Osteoblast (primary cell): Measurements from ENCODE around the gene SMPD3. TPM values are rescaled to one million over a fixed set of nuclear protein-coding genes. Genes with fewer than 3 reads are reported as not detected.

ENCODE experiments used
- DNase-seq: peaks from one replicate; pipeline ENCODE4 v3.0.0; 2011; ENCODE audit warnings: low spot score, mixed read lengths; ENCODE audit not compliant: insufficient read length; ENCODE audit errors: missing footprints
- H2AFZ ChIP-seq: 2 replicates; pipeline ENCODE4 v1.6.0; 2011; ENCODE audit warnings: mild to moderate bottlenecking, low read length
- H3K27ac ChIP-seq: 2 replicates; pipeline ENCODE4 v1.5.1; 2011; ENCODE audit warnings: mild to moderate bottlenecking, low read depth, low read length, moderate library complexity
- H3K27me3 ChIP-seq: 2 replicates; pipeline ENCODE4 v1.6.0; 2012; ENCODE audit warnings: mild to moderate bottlenecking, control low read depth, inconsistent platforms, low read length, moderate library complexity; ENCODE audit not compliant: insufficient read depth
- H3K36me3 ChIP-seq: 2 replicates; pipeline ENCODE4 v1.5.1; 2011; ENCODE audit warnings: mild to moderate bottlenecking, low read length, control low read depth, moderate library complexity; ENCODE audit not compliant: insufficient read depth
- H3K4me1 ChIP-seq: 2 replicates; pipeline ENCODE4 v1.5.1; 2011; ENCODE audit warnings: mild to moderate bottlenecking, low read length, control low read depth, moderate library complexity; ENCODE audit not compliant: insufficient read depth
- H3K4me2 ChIP-seq: 2 replicates; pipeline ENCODE4 v1.6.0; 2011; ENCODE audit warnings: mild to moderate bottlenecking, low read length; ENCODE audit not compliant: insufficient read depth
- H3K4me3 ChIP-seq: fragments of 200-600 bp; sonication (generic); 3 replicates; pipeline ENCODE4 v1.5.1; 2012; ENCODE audit warnings: mild to moderate bottlenecking, low read length, inconsistent platforms; ENCODE audit not compliant: insufficient read depth
- H3K79me2 ChIP-seq: 2 replicates; pipeline ENCODE4 v1.6.0; 2012; ENCODE audit warnings: mild to moderate bottlenecking, low read length, control low read depth, inconsistent platforms; ENCODE audit not compliant: insufficient read depth
- H3K9me3 ChIP-seq: 2 replicates; pipeline ENCODE4 v1.5.1; 2011; ENCODE audit warnings: low read depth, low read length, control low read depth
- H4K20me1 ChIP-seq: 2 replicates; pipeline ENCODE4 v1.6.0; 2012; ENCODE audit warnings: mild to moderate bottlenecking, low read length, control low read depth; ENCODE audit not compliant: insufficient read depth
- CTCF ChIP-seq: IDR thresholded peaks from 2 replicates; pipeline ENCODE4 v1.5.1; 2011; ENCODE audit warnings: mild to moderate bottlenecking, low read depth, low read length, moderate library complexity; ENCODE audit errors: extremely low read depth
- total RNA-seq: library from RNA; depleted of rRNA; stranded (reverse); fragments of >200 nt; gene quantifications from 2 replicates; pipeline ENCODE4 v1.2.3, GENCODE V29; 2012

SMPD3 gene
- total RNA-seq, 1 donor: 0.72 TPM

GRCh38 chr16:68427649-68428303 is 20.5 kb downstream of the SMPD3 start:
- H3K27me3 ChIP-seq: peaks cover 36% of the 10 kb centered on the region
- no peaks in the 10 kb centered on the region for H3K79me2 ChIP-seq
- H4K20me1 ChIP-seq: no peaks in the 10 kb centered on the region

GRCh38 chr16:68426347-68426652 is 22.0 kb downstream of the SMPD3 start:
- no peak overlapping the region for H3K4me2 ChIP-seq
- H3K4me3 ChIP-seq: no peak overlapping the region
- no peak for TF ChIP-seq CTCF
- peaks cover 32% of the 10 kb centered on the region for H3K27me3 ChIP-seq
- H3K79me2 ChIP-seq: no peaks in the 10 kb centered on the region
- no peak for DNase-seq
- no peaks in the 10 kb centered on the region for H4K20me1 ChIP-seq
- no peak overlapping the region for H3K27ac ChIP-seq
- H3K4me1 ChIP-seq: peaks cover 3% of the 10 kb centered on the region
- no peaks in the 10 kb centered on the region for H3K36me3 ChIP-seq
- H3K9me3 ChIP-seq: no peaks in the 10 kb centered on the region
- H2AFZ ChIP-seq: no peak overlapping the region

More at GRCh38 chr16:68427649-68428303, 20.5 kb downstream of the SMPD3 start:
- H3K4me1 ChIP-seq: peaks cover 3% of the 10 kb centered on the region
- no peak overlapping the region for H2AFZ ChIP-seq
- no peak overlapping the region for H3K27ac ChIP-seq
- no peak for TF ChIP-seq CTCF
- no peak overlapping the region for H3K4me2 ChIP-seq
- no peak for DNase-seq
- H3K9me3 ChIP-seq: no peaks in the 10 kb centered on the region
- H3K4me3 ChIP-seq: no peak overlapping the region
- H3K36me3 ChIP-seq: no peaks in the 10 kb centered on the region

GRCh38 chr16:68425498-68426346 is 22.6 kb downstream of the SMPD3 start:
- H3K4me1 ChIP-seq: peaks cover 3% of the 10 kb centered on the region
- H3K27ac ChIP-seq: no peak overlapping the region
- H2AFZ ChIP-seq: no peak overlapping the region
- H3K4me2 ChIP-seq: no peak overlapping the region
- H3K79me2 ChIP-seq: no peaks in the 10 kb centered on the region
- TF ChIP-seq CTCF: no peak
- peaks cover 29% of the 10 kb centered on the region for H3K27me3 ChIP-seq
- H3K36me3 ChIP-seq: no peaks in the 10 kb centered on the region
- no peak overlapping the region for H3K4me3 ChIP-seq
- H3K9me3 ChIP-seq: no peaks in the 10 kb centered on the region
- no peak for DNase-seq
- H4K20me1 ChIP-seq: no peaks in the 10 kb centered on the region

- peaks cover 3% of the 10 kb centered on the region for H3K4me1 ChIP-seq
- H3K9me3 ChIP-seq: no peaks in the 10 kb centered on the region
- H3K79me2 ChIP-seq: no peaks in the 10 kb centered on the region
- H3K4me3 ChIP-seq: no peak overlapping the region
- no peak overlapping the region for H3K4me2 ChIP-seq
- no peak overlapping the region for H2AFZ ChIP-seq
- H3K27me3 ChIP-seq: peaks cover 20% of the 10 kb centered on the region
- TF ChIP-seq CTCF: no peak
- H3K27ac ChIP-seq: no peak overlapping the region
- no peak for DNase-seq
- no peaks in the 10 kb centered on the region for H4K20me1 ChIP-seq
- H3K36me3 ChIP-seq: no peaks in the 10 kb centered on the region
Observed at GRCh38 chr16:68423771-68424170, 24.5 kb downstream of the SMPD3 start.
